ENCODE measurements around the gene OGT. TPM values are rescaled to one million over a fixed set of nuclear protein-coding genes. Genes with fewer than 3 reads are reported as not detected.
"Not testable (repeated sequence)": the region's sequence is repeated elsewhere in the genome, so short reads cannot be mapped to it uniquely, and the experiment has no call there.

Gene OGT
- total RNA-seq, 1 donor from 2014 or later: 272 TPM

GRCh38 chrX:71581210-71581609 is 48.3 kb downstream of the OGT start:
- Mint-ChIP-seq H3K27ac (no peak overlapping the region), H3K36me3 (ENCODE audit: low read depth) (peaks cover 25% of the 10 kb centered on the region), H3K9me3 (no peaks in the 10 kb centered on the region), H3K4me1 (no peaks in the 10 kb centered on the region), H3K27me3 (no peaks in the 10 kb centered on the region), H3K4me3 (no peak overlapping the region)
- no peak for ATAC-seq (ENCODE audit: low read depth)
- TF ChIP-seq CTCF (IDR thresholded peaks at IDR 0.05): no peak
- intact Hi-C loops (cut with micrococcal nuclease): no loop called here
- ChIA-PET POLR2A (no interaction called here), CTCF (no interaction called here)
- DNase-seq: no peak

GRCh38 chrX:71586929-71587328 is 54.0 kb downstream of the OGT start:
- Mint-ChIP-seq H3K9me3 (no peaks in the 10 kb centered on the region), H3K27ac (no peak overlapping the region), H3K36me3 (ENCODE audit: low read depth) (peaks cover 7% of the 10 kb centered on the region), H3K27me3 (no peaks in the 10 kb centered on the region), H3K4me3 (no peak overlapping the region), H3K4me1 (no peaks in the 10 kb centered on the region)
- TF ChIP-seq CTCF (IDR thresholded peaks at IDR 0.05): no peak
- ATAC-seq (ENCODE audit: low read depth) (no peak), DNase-seq (no peak)
- POLR2A ChIA-PET: no interaction called here
- intact Hi-C loops (cut with micrococcal nuclease): no loop called here
- CTCF ChIA-PET: no interaction called here

- H3K4me1 Mint-ChIP-seq; H3K27ac Mint-ChIP-seq; intact Hi-C loops (cut with micrococcal nuclease); H3K9me3 Mint-ChIP-seq; H3K4me3 Mint-ChIP-seq; DNase-seq; CTCF ChIA-PET; POLR2A ChIA-PET; H3K27me3 Mint-ChIP-seq; ATAC-seq (ENCODE audit: low read depth): not testable (repeated sequence)
- H3K36me3 Mint-ChIP-seq (ENCODE audit: low read depth): peaks cover 23% of the 10 kb centered on the region
Measured at GRCh38 chrX:71593210-71593609, 60.3 kb downstream of the OGT start.

- Mint-ChIP-seq H3K4me1 (no peaks in the 10 kb centered on the region), H3K27me3 (no peaks in the 10 kb centered on the region), H3K27ac (no peak overlapping the region), H3K4me3 (no peak overlapping the region), H3K36me3 (ENCODE audit: low read depth) (peaks cover 70% of the 10 kb centered on the region), H3K9me3 (no peaks in the 10 kb centered on the region)
- intact Hi-C loops (cut with micrococcal nuclease): no loop called here
- ChIA-PET POLR2A (no interaction called here), CTCF (no interaction called here)
- ATAC-seq (ENCODE audit: low read depth) (no peak), DNase-seq (no peak)
- TF ChIP-seq CTCF (IDR thresholded peaks at IDR 0.05): no peak
Measured at GRCh38 chrX:71599965-71600364, 67.1 kb downstream of the OGT start.

GRCh38 chrX:71603618-71604017 is 70.7 kb downstream of the OGT start:
- Mint-ChIP-seq H3K4me3 (no peak overlapping the region), H3K9me3 (no peaks in the 10 kb centered on the region), H3K36me3 (ENCODE audit: low read depth) (peaks cover 71% of the 10 kb centered on the region), H3K27me3 (no peaks in the 10 kb centered on the region), H3K27ac (no peak overlapping the region), H3K4me1 (peaks cover 20% of the 10 kb centered on the region)
- CTCF ChIA-PET: no interaction called here
- POLR2A ChIA-PET: no interaction called here
- no peak for TF ChIP-seq CTCF (IDR thresholded peaks at IDR 0.05)
- DNase-seq (no peak), ATAC-seq (ENCODE audit: low read depth) (no peak)
- intact Hi-C loops (cut with micrococcal nuclease): no loop called here

GRCh38 chrX:71604141-71604540 is 71.2 kb downstream of the OGT start:
- Mint-ChIP-seq H3K4me3 (no peak overlapping the region), H3K9me3 (no peaks in the 10 kb centered on the region), H3K27ac (no peak overlapping the region), H3K36me3 (ENCODE audit: low read depth) (peaks cover 75% of the 10 kb centered on the region), H3K4me1 (peaks cover 25% of the 10 kb centered on the region), H3K27me3 (no peaks in the 10 kb centered on the region)
- ATAC-seq (ENCODE audit: low read depth) (no peak), DNase-seq (no peak)
- CTCF ChIA-PET: no interaction called here
- POLR2A ChIA-PET: no interaction called here
- TF ChIP-seq CTCF (IDR thresholded peaks at IDR 0.05): no peak
- intact Hi-C loops (cut with micrococcal nuclease): no loop called here

Measured in activated B cell treated with CpG ODN at 0.5 μM for 24 hours (primary cell).